ENCODE data around the gene CBX3. TPM values are rescaled to one million over a fixed set of nuclear protein-coding genes. Genes with fewer than 3 reads are reported as not detected.
A peak's percentile ranks its signal among the peaks of the same experiment; 100 is the strongest.

Gene CBX3
- total and polyA plus RNA-seq, 10 of the 15 experiments (the other 5 are each of a cell fraction or from before 2014, with no cell fraction given), result 153 to 307 (median 225) TPM

DNA sequence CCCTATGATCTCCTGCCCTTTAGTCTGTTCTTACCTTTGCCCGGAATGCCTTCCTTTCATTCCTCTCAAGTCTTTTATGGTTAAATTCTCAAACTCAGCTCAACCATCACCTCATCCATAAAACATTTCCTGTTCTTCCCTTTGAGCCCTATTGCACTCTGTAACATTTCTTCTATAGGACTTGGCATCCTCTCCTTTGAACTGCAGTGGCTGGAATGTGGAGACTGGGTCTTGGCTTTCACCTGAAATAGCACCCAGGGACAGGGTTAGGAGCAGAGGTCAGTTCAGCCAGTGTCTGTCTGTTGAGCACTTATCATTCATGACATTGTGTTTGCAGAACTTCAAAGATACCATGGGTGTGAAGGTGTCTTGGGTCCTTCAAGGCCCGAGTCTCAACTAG lies 42.3 kb upstream of the CBX3 start:
- peaks cover 41% of the 10 kb centered on the region for H3K4me1 ChIP-seq (ENCODE audit: control insufficient read depth, insufficient read depth, low read length)
- 93% methylated on average over 2 of the region's 2 CpGs for WGBS (ENCODE audit: insufficient coverage, insufficient replicate concordance, low lambda C conversion rate, missing lambda C conversion rate)
- H3K27me3 ChIP-seq (replicated peaks in 1 of 2; ENCODE audit: control insufficient read depth in 2 of 2, insufficient read depth in 2 of 2, low read length in 1 of 2), result no peaks in the 10 kb centered on the region
- no peak for TF ChIP-seq SIN3A (IDR thresholded peaks at IDR 0.05; ENCODE audit: low read depth, low read length)
- no peak for TF ChIP-seq TBL1XR1 (IDR thresholded peaks at IDR 0.05; ENCODE audit: low read depth, low read length)
- no peak for TF ChIP-seq NFIC (IDR thresholded peaks at IDR 0.05; ENCODE audit: low read depth, low read length)
- RAD21 ChIA-PET (ENCODE audit: unreplicated experiment), result interaction anchor here (6.2 to 9.0 kb wide), 2 partner anchors 8 to 37 kb away, joined by 74 to 164 read pairs; partner anchors contain the start of genes CBX3 and HNRNPA2B1
- in situ Hi-C loops (cut with MboI), result no loop called here
- H4K20me1 ChIP-seq (ENCODE audit: control insufficient read depth, insufficient read depth), result no peaks in the 10 kb centered on the region; the same call in 1 of the 2 replicates
- intact Hi-C loops (cut with micrococcal nuclease; ENCODE audit: unreplicated experiment), result loop anchor here (5.0 kb wide), 1 partner anchor 192 kb away; no protein-coding TSS in a partner anchor
- H3K4me2 ChIP-seq (ENCODE audit: control insufficient read depth, insufficient read depth), result peak overlapping the region; percentile 98
- FAIRE-seq (no peak), ATAC-seq (no peak), DNase-seq (ENCODE audit: low read depth, low spot score) (no peak)
- POLR2A ChIA-PET, result interaction anchor here (5.7 to 10.1 kb wide), 2 partner anchors 7 to 38 kb away, joined by 111 to 206 read pairs; partner anchors contain the start of genes CBX3 and HNRNPA2B1
- H3K27ac ChIP-seq (ENCODE audit: control insufficient read depth, insufficient read depth), result peak overlapping the region; percentile 88
- no peak overlapping the region for H3K9ac ChIP-seq (ENCODE audit: control insufficient read depth, insufficient read depth, low read length)
- H3K36me3 ChIP-seq (ENCODE audit: control insufficient read depth in 2 of 2, insufficient read depth in 2 of 2, low read length in 1 of 2), result no peaks in the 10 kb centered on the region; a peak in 1 of 4 replicates
- H3K4me3 ChIP-seq, result 0 out of 2 replicates have a peak overlapping the region, but pooled peaks have one; percentile 55
- CTCF ChIA-PET, result interaction anchor here (1.4 to 5.6 kb wide), 4 partner anchors 33 to 211 kb away, joined by 5 to 104 read pairs (median 23); partner anchors contain the start of gene HNRNPA2B1
- no TSS peak for BruUV-seq (replicated peaks)
- peaks cover 81% of the 10 kb centered on the region for H3K79me2 ChIP-seq (ENCODE audit: control insufficient read depth, insufficient read depth, low read length)
- H3K9me3 ChIP-seq (replicated peaks; ENCODE audit: control insufficient read depth, insufficient read depth, low read length), result no peaks in the 10 kb centered on the region
- SMC1A ChIA-PET (ENCODE audit: uncharacterized antibody, unreplicated experiment), result interaction anchor here (0.8 to 9.3 kb wide), 6 partner anchors 8 to 189 kb away, joined by 3 to 198 read pairs (median 10); partner anchors contain the start of genes CBX3 and HNRNPA2B1
- no peak overlapping the region for H2AFZ ChIP-seq (ENCODE audit: control insufficient read depth, low read depth, low read length)

DNA sequence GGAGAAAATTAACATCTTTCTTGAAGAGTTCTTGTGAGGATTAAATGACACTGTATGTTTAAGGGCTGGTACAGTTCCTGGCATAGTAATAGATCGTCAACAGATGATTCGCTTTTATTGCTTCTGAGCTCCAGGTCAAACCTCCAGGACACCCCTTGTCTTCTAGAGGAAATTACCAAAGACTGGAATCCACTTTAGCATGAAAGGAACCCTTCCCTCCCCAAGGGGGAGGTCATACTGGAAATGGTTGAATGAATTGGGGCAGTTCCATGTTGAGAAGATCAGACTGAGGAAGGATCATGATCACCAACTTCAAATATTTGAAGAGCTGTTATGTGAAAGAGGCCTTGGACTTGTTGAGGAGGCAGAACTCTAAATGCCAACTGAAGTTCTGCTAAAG lies 40.6 kb upstream of the CBX3 start:
- WGBS (ENCODE audit: insufficient coverage, insufficient replicate concordance, low lambda C conversion rate, missing lambda C conversion rate), result 93% methylated on average over 2 of the region's 2 CpGs
- Histone ChIP-seq H3K4me3 (no peak overlapping the region), H3K4me1 (ENCODE audit: control insufficient read depth, insufficient read depth, low read length) (peaks cover 28% of the 10 kb centered on the region), H3K27me3 (replicated peaks in 1 of 2; ENCODE audit: control insufficient read depth in 2 of 2, insufficient read depth in 2 of 2, low read length in 1 of 2) (no peaks in the 10 kb centered on the region), H3K4me2 (ENCODE audit: control insufficient read depth, insufficient read depth) (no peak overlapping the region), H4K20me1 (ENCODE audit: control insufficient read depth, insufficient read depth) (no peaks in the 10 kb centered on the region), H3K9ac (ENCODE audit: control insufficient read depth, insufficient read depth, low read length) (no peak overlapping the region), H3K27ac (ENCODE audit: control insufficient read depth, insufficient read depth) (no peak overlapping the region), H2AFZ (ENCODE audit: control insufficient read depth, low read depth, low read length) (no peak overlapping the region), H3K79me2 (ENCODE audit: control insufficient read depth, insufficient read depth, low read length) (peaks cover 66% of the 10 kb centered on the region), H3K9me3 (replicated peaks; ENCODE audit: control insufficient read depth, insufficient read depth, low read length) (no peaks in the 10 kb centered on the region), H3K36me3 (ENCODE audit: control insufficient read depth in 2 of 2, insufficient read depth in 2 of 2, low read length in 1 of 2) (no peaks in the 10 kb centered on the region; a peak in 1 of 4 replicates)
- CTCF ChIA-PET, result interaction anchor here (0.6 to 2.5 kb wide), 6 partner anchors 9 to 209 kb away, joined by 3 to 15 read pairs (median 6); partner anchors contain the start of gene NFE2L3
- POLR2A ChIA-PET, result interaction anchor here (0.6 to 10.1 kb wide), 5 partner anchors 9 to 283 kb away, joined by 3 to 206 read pairs (median 5); partner anchors contain the start of genes CBX3, HNRNPA2B1 and NFE2L3
- RAD21 ChIA-PET (ENCODE audit: unreplicated experiment), result interaction anchor here (0.6 to 9.0 kb wide), 5 partner anchors 8 to 1194 kb away, joined by 3 to 164 read pairs (median 5); partner anchors contain the start of genes CBX3, HNRNPA2B1 and NFE2L3
- ATAC-seq, result no peak
- TF ChIP-seq TCF7 (IDR thresholded peaks at IDR 0.05; ENCODE audit: borderline replicate concordance) (no peak), CREM (IDR thresholded peaks at IDR 0.05; ENCODE audit: low read depth) (no peak), BRCA1 (IDR thresholded peaks at IDR 0.05; ENCODE audit: low read depth, low read length) (no peak)
- in situ Hi-C loops (cut with MboI) (no loop called here), intact Hi-C loops (cut with micrococcal nuclease; ENCODE audit: unreplicated experiment) (no loop called here)
- DNase-seq (ENCODE audit: low read depth, low spot score), result no peak
- BruUV-seq (replicated peaks), result no TSS peak
- no peak for FAIRE-seq
- SMC1A ChIA-PET (ENCODE audit: uncharacterized antibody, unreplicated experiment), result interaction anchor here (0.7 to 9.3 kb wide), 10 partner anchors 9 to 211 kb away, joined by 3 to 198 read pairs (median 4); partner anchors contain the start of genes CBX3, HNRNPA2B1 and NFE2L3

Data from GM12878 (cell line).